B cell (primary cell): ENCODE data around the gene TMCO6. TPM values are rescaled to one million over a fixed set of nuclear protein-coding genes. Genes with fewer than 3 reads are reported as not detected.

ENCODE experiments used
- ATAC-seq: fragments of 200-7000 bp; cut with Tn5 transposase; one replicate; pipeline ENCODE4 v1.10.0; 2021; ENCODE audit warnings: low read depth, mild to moderate bottlenecking, moderate number of reproducible peaks, moderate library complexity
- CTCF ChIA-PET: fragments of 350-600 bp; sonication (Branson Sonifier 250); formaldehyde crosslinking; loops from one replicate; lab custom pipeline; 2021; ENCODE audit warnings: antibody characterized with exemption, inconsistent platforms; lab: Charles Lee
- POLR2A ChIA-PET: fragments of 350-600 bp; sonication (Branson Sonifier 250); formaldehyde crosslinking; loops from one replicate; lab custom pipeline; 2021; ENCODE audit warnings: antibody characterized with exemption; lab: Charles Lee
- DNase-seq: peaks from one replicate; pipeline ENCODE4 v3.0.0; 2013
- H2AFZ ChIP-seq: 2 replicates; pipeline ENCODE4 v1.6.1; 2012; ENCODE audit warnings: mild to moderate bottlenecking, low read depth, low read length; ENCODE audit not compliant: insufficient read depth, poor library complexity, severe bottlenecking
- H3K27ac ChIP-seq, 2 donors: 1 replicate in 1 of 2; 2 replicates in 1 of 2; pipeline ENCODE4 v1.5.1; 2012 to 2013; ENCODE audit warnings: low read length in 2 of 2, mild to moderate bottlenecking in 2 of 2, moderate library complexity in 1 of 2
- H3K27me3 ChIP-seq, 4 experiments: fragments of 200-600 bp in 1 of 4; sonication (generic) in 1 of 4; replicated peaks in 1 of 4; 1 replicate in 2 of 4; 2 replicates in 2 of 4; pipeline versions ENCODE4 v1.6.1 to v1.7.0; 2013 to 2016; ENCODE audit warnings: low read length in 3 of 4, mild to moderate bottlenecking in 2 of 4, mixed read lengths in 1 of 4, moderate library complexity in 1 of 4; ENCODE audit not compliant: insufficient read depth in 4 of 4, control insufficient read depth in 3 of 4; ENCODE audit errors: control extremely low read depth in 1 of 4
- H3K36me3 ChIP-seq, 2 experiments: replicated peaks in 1 of 2; 1 replicate in 1 of 2; 2 replicates in 1 of 2; pipeline versions ENCODE4 v1.6.1 to v1.7.1; 2013; ENCODE audit warnings: low read length in 1 of 2; ENCODE audit not compliant: insufficient read depth in 2 of 2, control insufficient read depth in 1 of 2; ENCODE audit errors: control extremely low read depth in 1 of 2, extremely low read depth in 1 of 2
- H3K4me1 ChIP-seq, 2 donors: fragments of 200-600 bp in 1 of 2; sonication (generic) in 1 of 2; 1 replicate in 1 of 2; 2 replicates in 1 of 2; pipeline versions ENCODE4 v1.5.1 to v1.6.1; 2013 to 2017; ENCODE audit warnings: low read length in 2 of 2; ENCODE audit not compliant: control insufficient read depth in 2 of 2, insufficient read depth in 2 of 2
- H3K4me2 ChIP-seq: replicated peaks from 2 replicates; pipeline ENCODE3; 2012; ENCODE audit warnings: mild to moderate bottlenecking, low read depth, low read length; ENCODE audit not compliant: poor library complexity, severe bottlenecking
- H3K4me3 ChIP-seq, 5 experiments: fragments of 200-600 bp in 1 of 5; sonication (generic) in 1 of 5; 1 replicate in 3 of 5; 2 replicates in 2 of 5; pipeline versions ENCODE4 v1.5.1 to v1.7.0; 2011 to 2016; ENCODE audit warnings: low read length in 4 of 5, mild to moderate bottlenecking in 4 of 5, low read depth in 2 of 5, control low read depth in 1 of 5, moderate library complexity in 1 of 5; ENCODE audit not compliant: insufficient read depth in 1 of 5; ENCODE audit errors: control extremely low read depth in 1 of 5, extremely low read depth in 1 of 5
- H3K79me2 ChIP-seq: fragments of 200-600 bp; sonication (generic); one replicate; pipeline ENCODE4 v1.6.0; 2016; ENCODE audit warnings: low read length; ENCODE audit not compliant: control insufficient read depth, insufficient read depth
- H3K9ac ChIP-seq: fragments of 200-600 bp; sonication (generic); 2 replicates; pipeline ENCODE4 v1.6.1; 2017; ENCODE audit warnings: mild to moderate bottlenecking, low read length, moderate library complexity
- H3K9me3 ChIP-seq, 3 donors: one replicate each; pipeline versions ENCODE4 v1.6.1 to v1.7.1; 2013; ENCODE audit warnings: low read length in 2 of 3; ENCODE audit not compliant: control insufficient read depth in 2 of 3, insufficient read depth in 1 of 3; ENCODE audit errors: control extremely low read depth in 1 of 3
- H4K20me1 ChIP-seq: 2 replicates; pipeline ENCODE4 v1.6.0; 2012; ENCODE audit warnings: mild to moderate bottlenecking, low read length; ENCODE audit not compliant: insufficient read depth, control insufficient read depth, poor library complexity, severe bottlenecking
- H3K27ac Mint-ChIP-seq: one replicate; pipeline ENCODE4 v1.8.0; 2021; ENCODE audit warnings: mixed read lengths
- H3K27me3 Mint-ChIP-seq: one replicate; pipeline ENCODE4 v1.8.0; 2021; ENCODE audit warnings: mixed read lengths
- H3K4me1 Mint-ChIP-seq: one replicate; pipeline ENCODE4 v1.8.0; 2021; ENCODE audit warnings: mixed read lengths
- H3K4me3 Mint-ChIP-seq: one replicate; pipeline ENCODE4 v1.8.0; 2021; ENCODE audit warnings: mixed read lengths
- H3K9me3 Mint-ChIP-seq: one replicate; pipeline ENCODE4 v1.8.0; 2022; ENCODE audit warnings: mixed read lengths; ENCODE audit not compliant: insufficient read depth
- CTCF ChIP-seq: fragments of 200-600 bp; IDR thresholded peaks from one replicate; pipeline ENCODE4 v1.8.0; 2022; ENCODE audit warnings: antibody characterized with exemption, mild to moderate bottlenecking
- EZH2 ChIP-seq: IDR thresholded peaks from 2 replicates; pipeline ENCODE4 v1.6.1; 2012; ENCODE audit warnings: borderline replicate concordance, low read depth, mild to moderate bottlenecking, moderate library complexity, low read length; ENCODE audit not compliant: insufficient read depth, poor library complexity, severe bottlenecking
- WGBS: methylation state at CpG from one replicate; pipeline ENCODE4 v1.1.5; 2013; ENCODE audit warnings: missing lambda C conversion rate; ENCODE audit not compliant: insufficient coverage; 5-methylcytosine and 5-hydroxymethylcytosine counted together
- intact Hi-C: fragments of 100-400 bp; cut with micrococcal nuclease; formaldehyde crosslinking; loops from one replicate; pipeline ENCODE4 v1.10.0; 2022
- polyA plus RNA-seq: library from polyadenylated mRNA; depleted of rRNA; stranded (reverse); fragments of >200 nt; gene quantifications from 2 replicates; pipeline ENCODE4 v1.2.3, GENCODE V29; 2012
- total RNA-seq, 2 donors: library from RNA; stranded (reverse); fragments of 120-200 nt in 1 of 2; gene quantifications; 1 replicate in 1 of 2; 2 replicates in 1 of 2; pipeline versions ENCODE4 v1.2.3 to v1.2.4, GENCODE V29; 2013 to 2022

Gene TMCO6
- total and polyA plus RNA-seq, 2 donors (not counting 1 experiment from before 2014, with no cell fraction given), result 33.3 to 70.4 TPM

GRCh38 chr5:140641716-140642115 lies 2.5 kb downstream of the TMCO6 start:
- H3K79me2 ChIP-seq, result peaks cover 35% of the 10 kb centered on the region
- intact Hi-C loops, result no loop called here
- Mint-ChIP-seq H3K9me3 (no peaks in the 10 kb centered on the region), H3K4me1 (peaks cover 33% of the 10 kb centered on the region), H3K4me3 (peak overlapping the region; percentile 2), H3K27ac (no peak overlapping the region), H3K27me3 (no peaks in the 10 kb centered on the region)
- no peak overlapping the region for H3K27ac ChIP-seq
- no peak for DNase-seq
- no peaks in the 10 kb centered on the region for H3K9me3 ChIP-seq
- H2AFZ ChIP-seq, result no peak overlapping the region
- H3K4me1 ChIP-seq, result peaks cover 11 to 21% of the 10 kb centered on the region in 2 donors
- no peak for TF ChIP-seq EZH2
- no peak for TF ChIP-seq CTCF
- no peak overlapping the region for H3K4me2 ChIP-seq
- POLR2A ChIA-PET, result interaction anchor here (0.6 kb wide), 1 partner anchor 55 kb away, joined by 6 read pairs; no protein-coding TSS in a partner anchor
- no peak overlapping the region for H3K4me3 ChIP-seq
- peaks cover 4% of the 10 kb centered on the region for H4K20me1 ChIP-seq
- ATAC-seq, result no peak
- 93% methylated on average over 7 of the region's 8 CpGs for WGBS
- H3K27me3 ChIP-seq, result no peaks in the 10 kb centered on the region
- CTCF ChIA-PET, result no interaction called here
- H3K36me3 ChIP-seq, result peaks cover 0 to 24% of the 10 kb centered on the region in 2 experiments
- H3K9ac ChIP-seq, result no peak overlapping the region

GRCh38 chr5:140642718-140643117 lies 3.5 kb downstream of the TMCO6 start:
- H3K79me2 ChIP-seq, result peaks cover 41% of the 10 kb centered on the region
- no peaks in the 10 kb centered on the region for H3K9me3 Mint-ChIP-seq
- H3K4me2 ChIP-seq, result no peak overlapping the region
- H3K4me1 Mint-ChIP-seq, result peaks cover 41% of the 10 kb centered on the region
- H3K4me1 ChIP-seq, result peaks cover 15 to 25% of the 10 kb centered on the region in 2 donors
- ChIA-PET CTCF (interaction anchor here (0.9 kb wide), 1 partner anchor 10 kb away, joined by 3 read pairs; no protein-coding TSS in a partner anchor), POLR2A (no interaction called here)
- H3K36me3 ChIP-seq, result peaks cover 0 to 24% of the 10 kb centered on the region in 2 experiments
- H3K9ac ChIP-seq, result no peak overlapping the region
- H3K4me3 Mint-ChIP-seq, result no peak overlapping the region
- H2AFZ ChIP-seq, result no peak overlapping the region
- H3K27me3 Mint-ChIP-seq, result no peaks in the 10 kb centered on the region
- 89% methylated on average over 3 of the region's 3 CpGs for WGBS
- H4K20me1 ChIP-seq, result peaks cover 5% of the 10 kb centered on the region
- no peak for DNase-seq
- ATAC-seq, result no peak
- no peak for TF ChIP-seq CTCF
- TF ChIP-seq EZH2, result no peak
- no peak overlapping the region for H3K27ac ChIP-seq
- H3K9me3 ChIP-seq, result no peaks in the 10 kb centered on the region
- no peak overlapping the region for H3K27ac Mint-ChIP-seq
- H3K4me3 ChIP-seq, result no peak overlapping the region
- intact Hi-C loops, result no loop called here
- no peaks in the 10 kb centered on the region for H3K27me3 ChIP-seq
